GM13977 (cell line): ENCODE measurements around the gene RAB3C.

Experiments used
- DNase-seq: peaks from one replicate; pipeline ENCODE4 v3.0.0; 2012; ENCODE audit warnings: low spot score
- in situ Hi-C: fragments of 300-500 bp; cut with MboI; formaldehyde crosslinking; loops from one replicate; pipeline ENCODE4 v1.12.0; 2022; ENCODE audit warnings: low sequenced_read_pairs, low pct_unique_long_range_greater_than_20kb, mixed read lengths, inconsistent platforms; ENCODE audit not compliant: unreplicated experiment
- TF ChIP-seq, protein P1 (sequence below): IDR thresholded peaks from 2 replicates; pipeline ENCODE4 v1.5.1; 2012; ENCODE audit warnings: mild to moderate bottlenecking, control low read depth; ENCODE audit not compliant: insufficient read depth; ENCODE audit errors: extremely low read depth, missing control alignments

The RAB3C gene

DNA sequence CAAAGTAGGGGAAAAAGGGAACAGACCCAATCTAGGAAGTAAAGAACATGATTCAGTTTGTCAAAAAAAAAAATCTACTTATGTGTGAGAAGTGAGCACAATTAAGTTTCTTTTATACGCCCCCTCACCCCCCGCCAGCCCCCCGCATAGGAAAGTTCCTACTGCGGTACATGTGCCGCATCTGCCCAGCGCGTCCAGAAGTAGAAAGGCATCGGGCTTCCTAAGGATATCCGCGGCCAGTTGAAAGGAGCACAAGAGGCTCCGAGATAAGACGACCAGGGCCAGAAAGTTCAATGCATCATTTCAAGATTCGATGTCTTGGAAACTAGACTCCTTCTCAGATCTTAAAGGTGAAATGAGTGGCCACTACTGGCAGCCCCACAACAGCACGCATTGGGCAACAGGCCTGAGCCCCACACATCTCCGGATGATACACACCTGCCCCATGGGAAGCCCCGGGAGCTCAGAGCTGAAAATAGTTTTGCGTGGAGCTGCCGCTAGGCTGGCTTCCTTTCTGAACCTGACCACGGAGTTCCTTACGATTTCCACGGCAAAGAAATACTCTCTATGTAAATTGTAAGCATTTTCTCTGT lies 203.9 kb downstream of the RAB3C start:
- in situ Hi-C loops: no loop called here

DNA sequence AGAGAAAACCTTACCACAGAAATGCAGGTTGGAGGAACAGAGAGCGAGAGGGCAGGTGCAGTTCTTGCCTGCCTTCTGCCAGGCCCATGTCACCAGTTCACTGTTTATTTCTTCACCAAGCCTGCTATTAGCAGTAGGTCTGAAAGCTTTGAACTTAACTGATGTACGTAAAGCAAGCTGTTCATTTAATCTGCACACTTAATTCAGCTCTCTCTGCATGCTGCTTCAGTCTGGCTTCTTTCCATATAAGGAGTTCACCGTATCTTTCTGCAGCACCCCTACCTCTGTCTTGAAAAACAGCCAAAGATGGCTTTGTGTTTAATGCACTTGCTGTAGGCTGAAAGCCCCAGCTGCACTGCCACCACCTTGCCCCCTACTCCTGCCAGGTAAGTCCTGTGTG lies 205.1 kb downstream of the RAB3C start:
- DNase-seq: no peak

More for the DNA sequence above, 203.9 kb downstream of the RAB3C start:
- TF ChIP-seq, protein P1, sequence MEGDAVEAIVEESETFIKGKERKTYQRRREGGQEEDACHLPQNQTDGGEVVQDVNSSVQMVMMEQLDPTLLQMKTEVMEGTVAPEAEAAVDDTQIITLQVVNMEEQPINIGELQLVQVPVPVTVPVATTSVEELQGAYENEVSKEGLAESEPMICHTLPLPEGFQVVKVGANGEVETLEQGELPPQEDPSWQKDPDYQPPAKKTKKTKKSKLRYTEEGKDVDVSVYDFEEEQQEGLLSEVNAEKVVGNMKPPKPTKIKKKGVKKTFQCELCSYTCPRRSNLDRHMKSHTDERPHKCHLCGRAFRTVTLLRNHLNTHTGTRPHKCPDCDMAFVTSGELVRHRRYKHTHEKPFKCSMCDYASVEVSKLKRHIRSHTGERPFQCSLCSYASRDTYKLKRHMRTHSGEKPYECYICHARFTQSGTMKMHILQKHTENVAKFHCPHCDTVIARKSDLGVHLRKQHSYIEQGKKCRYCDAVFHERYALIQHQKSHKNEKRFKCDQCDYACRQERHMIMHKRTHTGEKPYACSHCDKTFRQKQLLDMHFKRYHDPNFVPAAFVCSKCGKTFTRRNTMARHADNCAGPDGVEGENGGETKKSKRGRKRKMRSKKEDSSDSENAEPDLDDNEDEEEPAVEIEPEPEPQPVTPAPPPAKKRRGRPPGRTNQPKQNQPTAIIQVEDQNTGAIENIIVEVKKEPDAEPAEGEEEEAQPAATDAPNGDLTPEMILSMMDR: peak; percentile 27
- DNase-seq: no peak

DNA sequence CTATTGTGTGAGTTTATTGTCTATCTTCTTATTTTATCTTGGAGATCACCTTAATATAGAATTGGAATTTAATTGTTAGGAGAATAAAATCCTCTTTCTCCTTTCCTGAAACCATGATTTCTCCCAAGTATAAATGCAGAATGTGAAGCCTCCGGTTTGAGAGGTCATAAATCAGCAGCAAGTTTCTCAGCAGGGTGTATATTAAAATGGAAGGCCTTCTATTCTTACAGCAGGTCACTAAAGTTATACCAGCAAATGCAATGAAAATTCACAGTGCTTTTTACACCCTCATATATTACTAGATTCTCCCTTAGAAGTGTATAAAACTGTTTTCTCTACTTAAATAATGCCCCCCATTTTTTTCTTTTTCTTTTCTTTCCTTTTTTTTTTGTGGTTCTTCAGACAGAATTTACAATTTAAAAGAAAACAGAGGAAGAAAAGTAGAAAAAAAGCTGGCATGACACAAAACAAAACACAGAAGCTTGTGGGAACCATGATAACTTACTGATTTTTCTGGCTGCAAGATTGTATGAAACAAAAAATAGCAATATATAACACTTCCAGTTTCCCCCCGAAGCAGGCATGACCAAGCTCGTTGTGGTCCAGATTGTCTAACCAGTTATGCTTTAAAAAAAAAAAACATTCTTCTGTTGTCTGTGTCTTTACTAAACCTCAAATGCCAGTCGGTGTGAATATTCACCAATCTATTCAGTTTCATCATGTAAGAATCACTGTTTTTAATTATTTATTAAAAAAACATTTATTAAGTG lies 211.2 kb downstream of the RAB3C start:
- in situ Hi-C loops: no loop called here
- TF ChIP-seq, protein P1: no peak
- no peak for DNase-seq

More for the DNA sequence above, 205.1 kb downstream of the RAB3C start:
- in situ Hi-C loops: no loop called here
- TF ChIP-seq, protein P1: no peak

DNA sequence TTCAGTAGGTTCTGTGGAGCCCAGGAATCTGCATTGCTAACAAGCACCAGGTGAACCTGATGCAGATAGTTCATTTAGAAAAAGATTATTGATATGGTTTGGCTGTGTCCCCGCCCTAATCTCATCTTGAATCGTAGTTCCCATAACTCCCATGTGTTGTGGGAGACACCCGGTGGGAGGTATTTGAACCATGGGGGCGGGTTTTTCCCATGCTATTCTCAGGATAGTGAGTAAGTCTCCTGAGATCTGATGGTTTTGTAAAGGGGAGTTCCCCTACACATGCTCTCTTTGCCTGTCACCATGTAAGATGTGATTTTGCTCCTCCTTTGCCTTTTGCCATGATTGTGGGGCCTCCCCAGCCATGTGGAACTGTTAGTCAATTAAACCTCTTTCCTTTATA lies 212.0 kb downstream of the RAB3C start:
- TF ChIP-seq, protein P1: no peak
- no peak for DNase-seq
- in situ Hi-C loops: no loop called here

DNA sequence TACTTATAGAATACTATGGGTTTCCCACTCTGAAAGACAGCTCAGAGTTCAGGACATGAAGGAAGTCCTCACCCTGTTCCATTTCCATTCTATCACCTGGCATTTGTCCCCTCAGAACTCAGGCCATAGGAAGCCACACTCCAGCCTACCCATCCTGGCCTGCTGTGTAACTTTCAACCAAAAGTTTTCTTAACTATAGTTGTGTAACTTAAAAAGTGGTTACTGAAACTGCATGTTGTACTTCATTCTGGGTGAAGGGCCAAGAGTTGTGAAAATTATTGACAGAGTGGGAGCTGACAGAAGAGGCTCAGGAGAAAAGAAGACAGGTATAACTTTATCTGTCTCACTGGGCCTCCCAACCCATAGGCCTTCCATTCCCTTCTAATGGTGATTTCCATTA lies 212.5 kb downstream of the RAB3C start:
- DNase-seq: no peak
- TF ChIP-seq, protein P1: no peak
- in situ Hi-C loops: no loop called here

DNA sequence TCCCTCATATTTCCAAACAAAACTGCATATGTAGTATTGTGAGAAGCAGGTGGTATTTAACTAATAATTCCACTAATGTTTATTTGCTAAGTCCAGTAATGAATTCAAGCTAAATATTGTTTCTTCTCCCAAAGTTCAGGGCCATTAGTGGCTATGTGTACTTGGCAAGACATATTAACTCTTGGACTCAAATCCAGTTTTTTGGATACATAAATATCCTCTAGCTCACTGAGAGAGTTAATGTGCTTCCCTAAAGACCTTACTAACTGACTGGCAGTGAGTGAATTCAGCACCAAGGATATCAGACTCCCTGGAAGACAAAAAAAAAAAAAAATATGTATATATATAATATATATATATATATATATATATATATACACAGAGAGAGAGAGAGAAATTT lies 214.1 kb downstream of the RAB3C start:
- TF ChIP-seq, protein P1: no peak
- DNase-seq: no peak
- in situ Hi-C loops: no loop called here
